Stimulated activated CD4-positive, alpha-beta T cell treated with anti-CD3 and anti-CD28 coated beads, Interleukin-4, amount 100 ng/mL, for 1 hour (primary cell): ENCODE measurements around the gene FGF8.
"Not testable (repeated sequence)": the region's sequence is repeated elsewhere in the genome, so short reads cannot be mapped to it uniquely, and the experiment has no call there.

ENCODE experiments used
- DNase-seq: peaks from one replicate; pipeline ENCODE4 v3.0.0-alpha.2; 2020

The FGF8 gene, protein sequence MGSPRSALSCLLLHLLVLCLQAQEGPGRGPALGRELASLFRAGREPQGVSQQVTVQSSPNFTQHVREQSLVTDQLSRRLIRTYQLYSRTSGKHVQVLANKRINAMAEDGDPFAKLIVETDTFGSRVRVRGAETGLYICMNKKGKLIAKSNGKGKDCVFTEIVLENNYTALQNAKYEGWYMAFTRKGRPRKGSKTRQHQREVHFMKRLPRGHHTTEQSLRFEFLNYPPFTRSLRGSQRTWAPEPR

DNA sequence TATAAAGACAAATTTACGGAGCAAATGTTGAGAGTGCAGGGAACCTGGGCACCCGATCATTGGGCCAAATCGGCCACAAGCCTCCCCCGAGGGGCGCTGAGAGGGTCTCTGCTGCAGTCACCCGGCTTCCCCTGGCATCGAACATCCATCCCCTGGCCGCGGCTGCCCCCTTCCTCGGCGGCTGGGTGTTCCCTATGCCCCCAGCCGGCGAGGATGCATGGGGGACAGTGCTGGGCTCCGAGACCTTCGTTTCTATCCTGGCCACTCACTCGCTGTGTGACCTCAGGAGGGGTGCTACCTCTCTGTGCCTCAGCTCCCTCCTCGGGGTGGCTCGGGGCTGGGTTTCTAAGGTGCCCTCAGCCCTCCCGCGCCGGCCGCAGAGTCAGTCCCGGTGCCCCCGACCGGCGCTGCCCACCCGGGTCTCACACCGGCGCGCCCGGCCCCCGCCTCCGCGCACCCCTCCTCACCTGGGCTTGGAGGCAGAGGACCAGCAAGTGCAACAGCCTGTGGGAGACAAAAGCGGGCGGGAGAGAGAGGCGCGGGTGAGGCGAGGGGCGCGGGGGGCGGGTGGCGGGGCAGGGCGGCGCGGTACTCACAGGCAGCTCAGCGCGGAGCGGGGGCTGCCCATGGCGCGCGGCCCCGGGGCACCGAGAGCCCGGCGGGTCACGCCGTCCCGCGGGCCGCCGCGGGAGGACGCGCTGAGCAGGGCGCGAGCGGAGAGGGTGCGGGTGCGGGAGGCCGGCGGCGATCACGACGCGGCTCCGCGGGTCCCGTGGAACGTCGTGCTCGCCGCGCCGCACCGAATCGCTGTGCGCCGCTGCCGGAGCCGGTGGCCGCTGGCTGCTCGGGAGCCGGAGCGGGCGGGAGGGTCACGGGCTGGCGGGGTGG is at the start of gene FGF8:
Gene FGF8 (minus strand): TSS at position 842 of the 888 bp plus-strand sequence. CDS start 214 bp downstream, at position 628.
- no peak for DNase-seq

DNA sequence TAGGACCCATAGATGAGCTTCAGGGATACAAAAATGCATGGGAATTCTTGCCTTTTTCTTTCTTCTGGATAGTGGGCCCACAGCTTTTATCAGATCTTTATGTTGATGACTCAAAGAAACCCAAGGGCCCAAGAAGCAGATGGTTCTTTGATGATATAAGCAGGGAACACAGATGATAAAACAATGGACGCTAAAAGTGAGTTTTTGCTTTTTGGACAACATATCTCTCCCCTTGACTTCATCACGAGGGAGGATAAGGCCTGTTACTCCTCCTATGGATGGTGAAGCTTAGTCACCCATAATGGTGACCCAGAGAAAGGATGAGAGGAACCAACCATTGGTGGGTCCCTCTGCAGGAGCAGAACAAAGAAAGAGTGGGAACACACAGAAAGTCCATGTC is 48.8 kb upstream of the FGF8 start:
- no peak for DNase-seq

DNA sequence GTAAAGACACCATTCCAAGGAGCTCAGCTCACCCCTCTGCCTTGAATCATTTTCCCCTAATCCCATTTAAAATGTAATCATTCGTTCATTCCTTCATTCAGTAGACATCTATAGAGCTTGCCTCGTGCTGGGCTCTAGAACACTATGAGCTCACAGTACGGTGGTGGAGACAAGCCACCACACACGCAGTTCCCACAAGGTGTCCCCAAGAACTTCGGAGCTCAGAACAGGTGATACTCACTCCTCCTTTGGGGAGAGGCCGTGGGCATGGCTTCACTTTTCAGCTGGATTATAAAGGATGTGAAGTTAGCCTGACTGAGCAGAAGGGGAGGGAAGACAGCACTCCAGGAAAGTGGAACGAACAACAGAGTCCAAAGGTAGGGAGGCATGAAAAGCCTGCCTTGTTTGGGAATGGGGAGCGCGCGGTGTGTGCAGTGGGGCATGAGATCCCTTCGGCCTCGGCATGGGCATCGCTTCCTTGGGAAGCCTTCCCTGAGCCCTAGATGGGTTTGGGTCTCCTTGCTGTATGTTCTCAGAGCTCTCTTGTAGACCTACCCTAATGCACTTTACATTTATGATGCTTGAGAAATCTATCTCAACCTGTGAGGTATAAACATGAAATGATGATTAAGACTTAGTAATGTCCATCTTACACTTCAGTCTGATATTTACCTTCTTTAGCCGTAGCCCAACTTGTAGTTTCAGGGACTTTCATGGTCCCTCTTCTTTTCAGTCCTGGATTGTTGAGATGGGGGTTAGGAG is 43.1 kb upstream of the FGF8 start:
- DNase-seq, result peak; percentile 22

DNA sequence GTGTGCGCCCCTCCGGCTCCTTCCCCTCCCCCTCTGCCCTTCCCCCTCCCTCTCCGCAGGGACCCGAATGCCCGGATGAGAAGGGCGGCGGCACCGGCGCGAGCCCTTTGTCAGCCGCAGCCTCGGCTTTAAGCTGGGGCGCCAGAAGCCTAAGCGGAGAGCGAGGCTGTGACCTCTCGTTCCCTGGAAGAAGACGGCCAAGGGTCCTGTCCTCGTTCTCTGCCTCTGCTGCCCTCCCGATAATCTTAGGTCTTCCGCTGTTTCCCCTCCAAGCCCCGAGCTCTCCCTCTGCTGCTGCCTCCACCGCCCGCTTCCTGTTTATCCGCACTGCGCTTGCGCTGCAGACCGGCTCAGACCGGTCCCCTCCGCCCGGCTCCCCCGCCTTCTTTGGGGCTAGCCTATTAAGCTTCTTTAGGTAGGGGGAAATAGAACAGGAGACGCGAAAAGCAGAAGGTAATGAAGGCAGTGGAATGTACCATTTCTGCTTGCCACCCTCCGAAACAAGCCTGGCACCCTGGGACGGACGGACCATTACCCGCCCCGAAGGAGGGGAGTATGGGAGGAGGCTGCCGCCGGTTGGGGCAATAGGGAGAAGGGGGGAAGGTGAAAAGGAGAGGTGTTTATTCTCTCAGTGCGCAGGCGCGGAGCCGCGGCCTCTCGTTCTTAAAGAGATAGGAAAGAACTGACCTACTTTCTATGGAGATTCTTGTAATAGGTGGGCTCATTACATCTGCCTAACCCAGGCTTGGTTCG is 42.4 kb upstream of the FGF8 start, which contains the start of gene OGA:
Gene OGA (minus strand): TSS at position 326 of the 753 bp plus-strand sequence. CDS start 422 bp downstream, outside the sequence.
- peak; percentile 96 for DNase-seq

DNA sequence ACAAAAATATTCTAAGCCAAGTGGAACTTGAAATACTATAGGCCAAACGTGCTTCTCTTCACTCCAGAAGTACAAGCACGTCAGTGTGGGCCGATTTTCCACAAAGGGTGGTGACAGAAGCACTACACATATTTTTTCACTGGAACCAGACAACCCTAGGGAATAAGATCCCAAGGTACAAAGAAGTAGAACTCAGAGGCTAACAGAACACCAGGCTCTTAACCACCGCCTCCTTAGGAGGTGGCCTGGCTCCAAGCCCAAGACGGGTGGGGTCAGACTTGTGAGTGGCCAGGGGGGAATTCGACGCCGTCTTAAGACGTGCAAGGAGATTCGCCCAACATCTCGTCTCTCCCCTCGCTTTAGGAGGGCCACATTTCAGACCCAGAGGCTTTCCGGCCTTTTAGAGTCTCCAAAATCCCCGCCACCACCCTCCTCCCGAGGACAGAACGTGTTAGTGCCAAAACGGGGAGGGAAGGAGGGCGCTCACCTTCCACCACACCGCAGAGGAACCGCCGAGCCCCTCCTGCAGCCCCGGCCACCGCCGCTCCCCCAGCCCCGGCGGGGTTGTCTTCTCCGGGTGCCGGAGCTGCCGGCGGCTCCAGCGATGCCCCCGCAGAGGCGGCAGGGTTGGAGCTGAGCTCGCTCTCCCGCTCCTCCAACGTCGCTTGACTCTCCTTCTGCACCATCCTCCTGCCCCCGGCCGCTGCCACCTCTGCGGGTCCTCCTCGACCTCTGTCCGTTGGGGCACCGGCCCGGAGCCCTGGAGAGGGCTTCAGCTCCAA is 41.6 kb upstream of the FGF8 start:
- DNase-seq, result peak; percentile 35

DNA sequence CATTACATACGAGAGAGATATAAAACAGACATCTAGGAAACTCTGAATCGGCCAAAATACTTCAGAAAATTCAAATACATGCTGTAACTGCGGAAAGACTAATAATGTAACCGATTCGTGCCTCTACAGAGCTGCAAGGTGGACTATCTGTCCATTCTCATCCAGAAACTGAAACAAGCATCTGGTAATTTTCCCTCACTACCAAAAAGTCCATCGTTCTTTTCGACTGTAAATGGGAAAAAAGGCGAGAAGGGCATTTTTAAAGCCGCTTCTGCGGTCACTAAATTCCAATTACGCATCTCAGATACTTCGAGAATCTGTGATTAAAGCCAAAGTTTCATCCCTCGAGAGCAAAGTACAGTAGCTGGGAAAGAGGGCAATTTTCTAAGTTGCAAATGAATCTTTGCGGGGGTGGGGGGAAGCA is 41.0 kb upstream of the FGF8 start:
- DNase-seq, result no peak

DNA sequence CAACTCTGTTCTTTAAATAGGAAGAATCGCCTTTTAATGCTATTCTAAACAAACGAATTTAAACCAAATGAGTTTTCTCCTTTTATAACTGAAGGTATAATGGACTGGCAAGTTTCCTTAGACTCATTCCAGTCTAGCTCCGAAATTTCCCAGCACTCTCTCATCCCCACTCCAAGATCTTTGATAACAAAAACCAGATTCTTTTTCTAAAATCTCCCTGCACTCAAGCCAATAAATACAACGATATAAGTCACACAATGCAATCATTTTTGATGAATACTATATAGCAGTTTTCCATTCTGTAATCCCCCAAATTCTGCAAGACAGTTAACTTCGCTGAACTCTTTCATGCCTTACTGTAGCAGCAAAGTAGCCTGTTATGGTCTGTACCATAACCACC is 40.5 kb upstream of the FGF8 start:
- no peak for DNase-seq

DNA sequence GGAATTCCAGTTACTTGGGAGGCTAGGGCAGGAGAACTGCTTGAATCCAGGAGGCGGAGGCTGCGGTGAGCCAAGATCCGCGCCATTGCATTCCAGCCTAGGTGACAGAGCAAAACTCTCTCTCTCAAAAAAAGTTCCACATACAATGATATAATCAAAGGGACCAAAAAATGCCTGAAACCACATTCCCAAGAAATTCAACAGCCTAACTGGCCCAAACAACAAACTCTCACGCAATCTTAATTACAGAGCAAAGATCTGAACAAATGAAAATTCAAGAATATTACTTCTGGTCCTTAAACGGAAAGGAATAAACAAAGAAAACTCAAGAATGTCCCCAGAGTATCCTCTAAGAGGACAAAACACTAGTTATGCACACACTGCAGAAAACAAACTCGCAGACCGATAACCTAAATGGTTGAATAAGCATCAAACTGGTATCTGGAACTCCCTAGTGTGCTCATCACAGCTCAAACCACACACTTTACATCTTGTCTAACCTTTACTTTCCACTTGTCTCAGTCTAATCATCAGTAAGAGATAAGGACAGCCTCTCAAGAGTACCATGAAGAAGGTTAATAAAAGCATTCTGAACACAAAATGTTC is 38.7 kb upstream of the FGF8 start:
- no peak for DNase-seq

DNA sequence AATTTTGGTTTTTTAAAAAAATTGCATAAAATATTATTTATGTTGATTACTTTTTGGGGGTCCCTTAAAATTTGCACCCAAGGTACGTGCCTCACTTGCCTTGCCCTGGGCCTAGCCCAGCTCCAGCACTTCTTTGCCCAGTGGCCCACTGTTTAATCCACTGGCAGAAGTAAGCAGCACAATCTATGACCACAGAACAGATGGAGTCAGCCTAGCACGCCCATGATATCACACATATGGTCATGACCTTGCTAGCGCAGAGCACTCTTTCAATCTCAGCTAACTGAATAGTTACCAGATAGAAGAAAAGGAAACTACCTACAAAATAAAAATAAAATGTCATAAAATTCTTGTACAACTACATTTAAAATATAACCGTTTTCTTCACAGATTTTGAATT is 36.7 kb upstream of the FGF8 start:
- DNase-seq, result no peak

DNA sequence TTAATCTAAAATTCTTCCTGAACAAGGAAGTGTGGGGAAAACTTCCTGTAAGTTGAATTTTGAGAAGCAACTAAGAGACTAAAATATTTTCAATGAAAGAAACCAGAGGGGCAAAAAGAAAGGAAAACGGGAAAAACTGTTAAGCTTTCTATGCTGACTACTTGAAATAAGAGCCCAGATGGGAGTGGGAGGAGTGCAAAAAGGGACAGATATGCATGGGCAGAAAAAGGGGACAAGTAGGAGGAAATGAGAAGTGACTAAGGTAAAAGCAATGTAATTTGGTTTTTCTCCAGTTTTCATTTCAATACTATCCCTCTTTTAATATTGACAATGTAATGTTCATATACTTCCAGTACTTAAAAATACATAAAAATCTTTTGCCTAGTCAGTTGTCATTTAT is 31.2 kb upstream of the FGF8 start:
- no peak for DNase-seq

DNA sequence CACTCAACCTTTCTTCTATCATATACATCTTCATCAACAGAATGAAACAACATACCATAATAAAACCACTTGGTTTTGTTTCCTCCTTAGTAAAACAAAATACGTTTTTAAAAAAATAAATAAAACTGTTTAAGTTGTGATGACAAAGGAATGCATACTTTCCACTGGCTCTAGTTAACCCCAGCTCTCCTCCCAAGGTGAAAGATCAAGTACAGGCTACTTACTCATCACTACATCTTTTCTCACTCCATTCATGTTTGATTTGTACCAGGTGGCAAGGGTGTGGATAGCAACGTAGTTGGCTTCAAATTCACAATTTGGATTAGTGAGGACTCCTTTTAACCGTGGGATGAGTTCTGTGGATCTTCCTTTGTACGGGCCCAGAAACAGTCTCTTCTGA is 27.6 kb upstream of the FGF8 start:
- no peak for DNase-seq

DNA sequence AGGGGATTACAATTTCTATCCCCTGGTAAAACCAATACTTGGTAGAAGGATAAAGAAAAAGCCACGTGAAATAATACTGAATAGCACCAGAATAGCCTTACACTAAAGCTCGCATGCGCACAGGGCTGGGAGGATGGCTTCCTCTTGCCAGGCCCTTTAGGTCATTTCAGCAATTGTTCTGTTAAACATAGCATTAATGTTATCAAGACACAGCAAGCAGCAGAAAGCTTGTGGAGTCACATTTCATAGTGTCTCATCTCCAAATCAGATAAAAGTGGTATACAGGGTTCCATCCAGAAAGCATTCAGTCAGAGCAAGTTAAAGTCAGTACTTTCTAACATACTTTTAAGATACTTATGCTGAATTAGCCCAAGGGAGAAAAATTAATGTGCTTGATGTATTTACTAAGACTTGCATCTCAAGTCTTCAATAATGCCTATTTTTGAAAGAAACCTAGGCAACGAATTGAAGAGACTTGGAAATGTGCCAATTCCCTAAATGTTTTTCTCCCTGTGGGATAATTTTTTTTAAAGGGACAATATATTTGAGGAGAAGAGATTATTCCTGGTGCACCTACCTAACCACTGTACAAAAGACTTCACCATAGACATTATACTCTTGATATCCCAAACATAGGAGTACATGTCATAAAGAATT is 21.6 kb upstream of the FGF8 start:
- no peak for DNase-seq

DNA sequence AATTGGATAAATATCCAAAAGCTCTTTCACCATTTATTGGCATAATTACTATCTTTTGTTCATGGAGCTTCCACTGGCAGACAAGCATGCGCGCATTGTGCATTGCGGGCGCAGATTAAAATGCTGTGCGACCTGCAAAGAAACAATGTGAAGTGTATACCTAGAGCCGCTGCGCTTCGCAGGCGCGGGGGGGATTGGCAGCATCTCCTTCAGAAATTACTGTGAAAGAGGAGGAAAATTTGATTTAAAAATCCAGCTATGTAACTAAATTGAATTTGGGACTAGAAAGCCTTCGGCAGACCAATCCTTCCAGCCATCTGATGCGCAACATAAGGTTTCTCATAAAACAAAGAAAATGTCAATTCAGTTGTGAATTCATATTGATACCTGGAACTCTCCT is 17.6 kb upstream of the FGF8 start:
- DNase-seq, result no peak

DNA sequence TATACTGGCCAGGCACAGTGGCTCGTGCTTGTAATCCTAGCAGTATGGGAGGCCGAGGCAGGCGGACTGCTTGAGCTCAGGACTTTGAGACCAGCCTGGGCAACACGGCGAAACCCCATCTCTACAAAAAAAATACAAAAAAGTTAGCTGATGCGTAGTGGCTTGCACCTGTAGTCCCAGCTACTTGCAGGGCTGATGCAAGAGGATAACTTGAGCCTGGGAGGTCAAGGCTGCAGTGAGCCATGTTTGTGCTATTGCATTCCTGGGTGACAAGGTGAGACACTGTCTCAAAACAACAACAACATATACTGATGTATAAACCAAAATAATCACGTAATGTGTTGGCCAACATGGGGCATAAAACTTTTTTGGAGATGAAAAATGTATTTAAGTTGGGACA is 13.8 kb upstream of the FGF8 start:
- no peak for DNase-seq

DNA sequence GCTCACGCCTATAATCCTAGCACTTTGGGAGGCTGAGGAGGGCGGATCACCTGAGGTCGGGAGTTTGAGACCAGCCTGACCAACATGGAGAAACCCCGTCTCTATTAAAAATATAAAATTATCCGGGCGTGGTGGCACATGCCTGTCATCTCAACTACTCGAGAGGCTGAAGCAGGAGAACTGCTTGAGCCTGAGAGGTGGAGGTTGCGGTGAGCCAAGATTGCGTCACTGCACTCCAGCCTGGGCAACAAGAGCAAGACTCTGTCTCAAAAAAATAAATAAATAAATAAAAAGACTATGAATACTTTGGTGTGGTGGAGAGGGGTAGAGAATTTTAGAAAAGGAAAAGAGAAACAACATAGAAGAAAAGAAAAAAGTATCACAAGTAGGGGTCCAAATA is 13.3 kb upstream of the FGF8 start:
- DNase-seq, result not testable (repeated sequence)

DNA sequence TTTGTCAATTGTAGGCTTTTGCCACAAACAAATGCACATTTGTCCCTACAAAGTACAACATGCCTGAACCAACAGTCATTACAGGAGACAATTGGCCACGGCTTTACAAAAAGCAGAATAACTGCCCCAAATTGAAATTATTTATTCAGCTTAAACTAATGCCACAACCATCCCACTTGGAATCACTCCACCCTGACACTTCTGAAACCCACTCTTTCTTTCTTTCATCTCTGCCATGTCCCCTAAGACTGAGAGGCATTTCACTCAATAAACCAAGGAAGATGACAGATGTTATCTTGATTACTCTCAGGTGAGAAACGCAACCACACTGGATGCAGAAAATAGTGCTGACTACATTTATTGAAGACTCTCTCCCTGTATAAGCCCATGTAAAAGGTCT is 9.9 kb upstream of the FGF8 start:
- DNase-seq, result no peak

DNA sequence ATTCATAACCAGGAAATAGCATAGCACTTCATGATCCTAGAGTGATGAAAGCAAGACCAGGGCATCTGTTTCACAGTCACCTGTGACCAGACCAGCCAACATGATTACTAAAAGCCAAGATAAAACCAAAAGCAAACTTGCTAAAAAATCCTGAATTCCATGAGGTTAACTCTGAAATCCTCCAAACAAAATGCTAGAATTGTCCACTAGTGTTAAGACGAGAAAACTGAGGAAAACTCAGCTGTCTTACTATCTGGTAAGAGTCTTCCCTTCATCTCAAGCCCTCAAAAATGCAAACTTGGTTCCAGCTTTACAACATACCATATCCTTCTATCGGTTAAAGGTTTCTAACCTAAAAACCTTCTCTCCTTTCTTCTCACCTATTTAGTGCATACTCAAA is 8.6 kb upstream of the FGF8 start:
- no peak for DNase-seq

DNA sequence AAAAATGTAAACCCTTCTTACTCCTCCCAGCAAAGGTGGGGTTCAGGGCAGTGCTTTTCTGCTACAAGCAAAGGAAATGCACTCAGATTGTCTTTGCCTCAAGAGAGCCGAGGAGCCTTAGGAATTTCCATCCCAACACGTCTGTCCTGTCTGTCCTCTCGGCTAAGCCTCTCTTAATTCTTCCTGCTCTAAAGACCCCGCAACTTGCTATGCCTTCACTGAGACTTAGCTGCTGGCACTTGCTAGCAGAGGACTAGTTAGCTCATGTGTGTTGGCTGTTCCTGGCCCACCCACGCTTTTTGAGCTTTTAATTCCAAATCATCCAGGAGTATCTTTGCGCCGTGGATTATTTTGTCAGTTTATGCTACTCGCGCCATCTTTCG is 7.8 kb upstream of the FGF8 start:
- DNase-seq, result no peak

DNA sequence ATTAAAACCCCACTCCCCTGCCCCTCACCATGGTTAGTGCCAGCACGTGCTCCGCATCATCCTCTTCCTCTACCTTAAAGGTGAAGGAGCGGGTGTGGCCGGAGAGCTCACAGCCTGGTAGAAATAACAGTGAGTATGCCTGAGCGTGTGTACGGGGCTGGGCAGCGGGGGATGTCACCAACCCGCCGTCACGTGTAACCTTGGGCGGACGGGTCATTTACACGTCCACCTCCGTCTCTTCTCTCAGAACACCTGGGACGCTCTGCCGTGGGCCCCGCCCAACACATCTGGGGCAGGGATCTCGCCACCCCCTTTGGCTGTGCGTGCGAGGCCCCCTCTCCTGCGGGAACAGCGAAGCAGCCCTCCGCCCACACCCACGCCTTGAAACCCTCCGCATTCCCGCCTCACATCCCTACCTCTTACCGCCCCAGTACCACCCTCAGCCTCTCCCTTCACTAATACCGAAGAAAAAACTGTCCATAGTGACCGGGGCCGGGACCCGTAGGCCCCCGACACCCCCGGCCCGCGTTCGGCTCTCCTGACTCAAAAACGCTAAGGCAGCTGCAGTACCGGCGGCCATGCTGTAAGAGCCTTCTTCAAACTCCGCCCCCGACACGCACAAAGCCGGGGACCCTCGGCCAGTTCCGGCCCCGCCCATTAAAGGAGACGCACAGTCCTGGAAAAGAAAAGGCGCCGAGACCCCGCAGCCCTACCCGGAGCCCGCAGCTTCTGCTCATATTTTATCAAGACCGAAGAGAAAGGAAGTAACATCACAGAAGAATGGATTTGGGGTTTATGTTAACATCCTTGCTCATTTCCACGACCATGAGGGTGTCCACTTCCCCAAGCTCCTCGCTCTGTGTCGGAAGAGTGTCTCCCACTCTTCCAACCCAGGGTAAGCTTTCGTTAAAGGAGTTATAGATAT is 7.2 kb upstream of the FGF8 start, which contains the start of gene NPM3:
Gene NPM3 (minus strand): TSS at position 636 of the 925 bp plus-strand sequence. CDS start 56 bp downstream, at position 580.
- peak; percentile 88 for DNase-seq
